PC-9 (cell line): ENCODE results near the gene STX17. TPM values are rescaled to one million over a fixed set of nuclear protein-coding genes. Genes with fewer than 3 reads are reported as not detected.
A peak's percentile ranks its signal among the peaks of the same experiment; 100 is the strongest.

Experiments used
- BruUV-seq: library from RNA; stranded (reverse); fragments of 400-500 nt; replicated peaks from 2 replicates; lab custom pipeline; 2021; lab: Mats Ljungman, UMichigan
- CTCF ChIA-PET: fragments of 300-600 bp; sonication (Branson Sonifier 250); formaldehyde crosslinking; loops from one replicate; lab custom pipeline; 2022; ENCODE audit warnings: antibody characterized with exemption; lab: Charles Lee
- POLR2A ChIA-PET: fragments of 300-600 bp; sonication (Branson Sonifier 250); formaldehyde crosslinking; loops from one replicate; lab custom pipeline; 2022; ENCODE audit warnings: antibody characterized with exemption; ENCODE audit not compliant: unreplicated experiment; lab: Charles Lee
- DNase-seq, 2 experiments: peaks; one replicate each; pipeline versions ENCODE4 v3.0.0 to v3.0.0-alpha.2; 2015 to 2022; ENCODE audit warnings: mixed read lengths in 1 of 2
- H2AFZ ChIP-seq: fragments of 200-600 bp; sonication (generic); 2 replicates; pipeline ENCODE4 v1.8.1; 2017; ENCODE audit warnings: antibody characterized with exemption
- H3F3A ChIP-seq: fragments of 200-600 bp; sonication (generic); 2 replicates; pipeline ENCODE4 v1.8.1; 2017; ENCODE audit warnings: antibody characterized with exemption, mild to moderate bottlenecking, low read depth; ENCODE audit not compliant: insufficient read depth
- H3K27ac ChIP-seq: fragments of 200-600 bp; sonication (generic); 2 replicates; pipeline ENCODE4 v1.6.1; 2016; ENCODE audit warnings: mixed run types
- H3K27me3 ChIP-seq: fragments of 200-600 bp; sonication (generic); 2 replicates; pipeline ENCODE4 v1.6.1; 2016; ENCODE audit warnings: low read depth, mixed run types; ENCODE audit not compliant: insufficient read depth
- H3K36me3 ChIP-seq: fragments of 200-600 bp; sonication (generic); 2 replicates; pipeline ENCODE4 v1.6.1; 2016; ENCODE audit warnings: low read depth, mixed run types
- H3K4me1 ChIP-seq: fragments of 200-600 bp; sonication (generic); replicated peaks from 2 replicates; pipeline ENCODE4 v1.6.1; 2016; ENCODE audit warnings: mixed run types; ENCODE audit not compliant: insufficient read depth
- H3K4me2 ChIP-seq: fragments of 200-600 bp; sonication (generic); 2 replicates; pipeline ENCODE4 v1.6.1; 2017; ENCODE audit warnings: mixed run types
- H3K4me3 ChIP-seq: fragments of 200-600 bp; sonication (generic); 2 replicates; pipeline ENCODE4 v1.6.1; 2016; ENCODE audit warnings: mixed run types
- H3K79me2 ChIP-seq: fragments of 200-600 bp; sonication (generic); 2 replicates; pipeline ENCODE4 v1.6.1; 2017; ENCODE audit warnings: low read depth, mixed run types
- H3K9me2 ChIP-seq: fragments of 200-600 bp; sonication (generic); 2 replicates; pipeline ENCODE4 v1.8.1; 2017; ENCODE audit warnings: mild to moderate bottlenecking; ENCODE audit not compliant: insufficient read depth
- H3K9me3 ChIP-seq: fragments of 200-600 bp; sonication (generic); 2 replicates; pipeline ENCODE4 v1.8.1; 2016; ENCODE audit warnings: low read depth; ENCODE audit not compliant: insufficient read depth
- H4K20me1 ChIP-seq: fragments of 200-600 bp; sonication (generic); 2 replicates; pipeline ENCODE4 v1.8.1; 2017; ENCODE audit not compliant: insufficient read depth
- EZH2 ChIP-seq: fragments of 200-600 bp; sonication (generic); IDR thresholded peaks from 2 replicates; pipeline ENCODE4 v1.8.0; 2017; ENCODE audit warnings: antibody characterized with exemption, low read depth
- intact Hi-C: fragments of 100-400 bp; cut with micrococcal nuclease; formaldehyde crosslinking; loops from one replicate; pipeline ENCODE4 v1.10.0; 2022; ENCODE audit not compliant: unreplicated experiment
- total RNA-seq: library from RNA; stranded (reverse); gene quantifications from 2 replicates; pipeline ENCODE4 v1.2.3, GENCODE V29; 2021
- TF ChIP-seq, protein P1 (sequence below): fragments of 200-600 bp; sonication (generic); conservative IDR thresholded peaks from 2 replicates; pipeline ENCODE4 v1.6.1; 2017; ENCODE audit warnings: mixed run types, antibody characterized with exemption, mild to moderate bottlenecking, moderate library complexity

Gene STX17
- total RNA-seq, 1 experiment from 2014 or later: 46.3 TPM

DNA sequence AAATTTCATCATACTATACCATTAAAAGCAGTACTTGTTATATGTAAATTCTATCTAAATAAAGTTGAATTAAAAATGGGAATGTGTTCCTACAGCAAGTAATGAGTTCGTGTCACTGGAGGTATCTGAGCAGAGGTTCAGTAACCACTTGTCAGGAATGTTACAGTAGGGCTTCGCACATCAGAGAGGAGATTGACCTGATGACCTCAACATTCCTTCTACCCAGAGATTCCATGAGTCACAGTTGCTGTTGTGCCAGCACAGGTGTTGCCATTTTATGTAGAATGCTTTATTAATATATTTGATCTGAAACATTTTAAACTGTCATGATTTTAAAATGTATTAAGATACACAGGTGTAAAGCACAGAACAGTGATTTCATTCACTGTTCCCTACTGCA is 60.3 kb downstream of the STX17 start:
- TF ChIP-seq, protein P1, sequence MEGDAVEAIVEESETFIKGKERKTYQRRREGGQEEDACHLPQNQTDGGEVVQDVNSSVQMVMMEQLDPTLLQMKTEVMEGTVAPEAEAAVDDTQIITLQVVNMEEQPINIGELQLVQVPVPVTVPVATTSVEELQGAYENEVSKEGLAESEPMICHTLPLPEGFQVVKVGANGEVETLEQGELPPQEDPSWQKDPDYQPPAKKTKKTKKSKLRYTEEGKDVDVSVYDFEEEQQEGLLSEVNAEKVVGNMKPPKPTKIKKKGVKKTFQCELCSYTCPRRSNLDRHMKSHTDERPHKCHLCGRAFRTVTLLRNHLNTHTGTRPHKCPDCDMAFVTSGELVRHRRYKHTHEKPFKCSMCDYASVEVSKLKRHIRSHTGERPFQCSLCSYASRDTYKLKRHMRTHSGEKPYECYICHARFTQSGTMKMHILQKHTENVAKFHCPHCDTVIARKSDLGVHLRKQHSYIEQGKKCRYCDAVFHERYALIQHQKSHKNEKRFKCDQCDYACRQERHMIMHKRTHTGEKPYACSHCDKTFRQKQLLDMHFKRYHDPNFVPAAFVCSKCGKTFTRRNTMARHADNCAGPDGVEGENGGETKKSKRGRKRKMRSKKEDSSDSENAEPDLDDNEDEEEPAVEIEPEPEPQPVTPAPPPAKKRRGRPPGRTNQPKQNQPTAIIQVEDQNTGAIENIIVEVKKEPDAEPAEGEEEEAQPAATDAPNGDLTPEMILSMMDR: no peak
- no peak for TF ChIP-seq EZH2
- Histone ChIP-seq H3K4me1 (peaks cover 10% of the 10 kb centered on the region), H3K4me3 (no peak overlapping the region), H4K20me1 (no peaks in the 10 kb centered on the region), H3K9me3 (no peaks in the 10 kb centered on the region), H3K27me3 (no peaks in the 10 kb centered on the region), H2AFZ (no peak overlapping the region), H3K27ac (peak overlapping the region; percentile 13; the same call in 1 of the 2 replicates), H3K79me2 (no peaks in the 10 kb centered on the region), H3K9me2 (no peaks in the 10 kb centered on the region), H3F3A (peaks cover 6% of the 10 kb centered on the region; the same call in 1 of the 2 replicates), H3K4me2 (peak overlapping the region; percentile 24; the same call in 1 of the 2 replicates), H3K36me3 (0 out of 2 replicates have a peak, but pooled peaks cover 10% of the 10 kb centered on the region)
- peak; percentile 44 to 84 for DNase-seq
- no TSS peak for BruUV-seq
- intact Hi-C loops: loop anchor here (2.0 to 10.0 kb wide), 2 partner anchors 60 to 142 kb away; partner anchors contain the start of genes NR4A3 and STX17
- POLR2A ChIA-PET: no interaction called here
- CTCF ChIA-PET: no interaction called here

- no peaks in the 10 kb centered on the region for H3K9me2 ChIP-seq
- intact Hi-C loops: loop anchor here (2.0 to 10.0 kb wide), 2 partner anchors 61 to 143 kb away; partner anchors contain the start of genes NR4A3 and STX17
- H2AFZ ChIP-seq: no peak overlapping the region
- peaks cover 6% of the 10 kb centered on the region; the same call in 1 of the 2 replicates for H3F3A ChIP-seq
- no peaks in the 10 kb centered on the region for H4K20me1 ChIP-seq
- DNase-seq: no peak
- no peak for TF ChIP-seq EZH2
- no peak overlapping the region for H3K4me3 ChIP-seq
- peaks cover 10% of the 10 kb centered on the region for H3K4me1 ChIP-seq
- H3K79me2 ChIP-seq: no peaks in the 10 kb centered on the region
- BruUV-seq: no TSS peak
- ChIA-PET POLR2A (no interaction called here), CTCF (no interaction called here)
- no peaks in the 10 kb centered on the region for H3K27me3 ChIP-seq
- H3K27ac ChIP-seq: no peak overlapping the region
- no peaks in the 10 kb centered on the region for H3K9me3 ChIP-seq
- H3K36me3 ChIP-seq: 0 out of 2 replicates have a peak, but pooled peaks cover 10% of the 10 kb centered on the region
- H3K4me2 ChIP-seq: no peak overlapping the region
Measured at GRCh38 chr9:99967457-99967856, 61.0 kb downstream of the STX17 start.

DNA sequence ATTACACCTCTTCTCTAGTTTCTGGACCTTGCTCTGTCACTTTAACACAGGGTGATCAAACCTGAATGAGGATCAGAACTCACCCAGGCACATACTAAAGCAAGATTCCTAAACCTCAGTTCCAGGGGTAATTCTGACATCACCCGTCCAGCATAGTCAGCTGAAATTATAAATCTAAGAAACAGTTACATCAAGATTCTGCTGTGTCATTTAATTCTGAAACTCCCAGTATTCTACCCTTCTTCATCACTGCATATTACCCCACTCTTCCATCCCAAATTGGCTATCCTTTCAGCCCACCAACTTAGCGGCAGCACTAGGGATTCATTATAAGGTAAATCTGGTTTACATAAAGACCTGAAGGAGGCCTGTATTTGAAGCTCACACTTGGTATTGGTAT is 64.0 kb downstream of the STX17 start:
- H3K9me2 ChIP-seq: no peaks in the 10 kb centered on the region
- POLR2A ChIA-PET: no interaction called here
- no peak overlapping the region for H2AFZ ChIP-seq
- H3K36me3 ChIP-seq: 0 out of 2 replicates have a peak, but pooled peaks cover 16% of the 10 kb centered on the region
- intact Hi-C loops: no loop called here
- no peak for TF ChIP-seq EZH2
- TF ChIP-seq, protein P1: no peak
- H3F3A ChIP-seq: peaks cover 6% of the 10 kb centered on the region; the same call in 1 of the 2 replicates
- no peak overlapping the region for H3K4me2 ChIP-seq
- CTCF ChIA-PET: no interaction called here
- peaks cover 10% of the 10 kb centered on the region for H3K4me1 ChIP-seq
- DNase-seq: no peak
- H3K79me2 ChIP-seq: no peaks in the 10 kb centered on the region
- no peak overlapping the region for H3K4me3 ChIP-seq
- no peaks in the 10 kb centered on the region for H3K9me3 ChIP-seq
- H4K20me1 ChIP-seq: no peaks in the 10 kb centered on the region
- H3K27ac ChIP-seq: no peak overlapping the region
- H3K27me3 ChIP-seq: no peaks in the 10 kb centered on the region
- no TSS peak for BruUV-seq
